HL-60 (cell line): ENCODE results near the gene ERC2.

Experiments
- SPI1 ChIP-seq: IDR thresholded peaks from 2 replicates; pipeline ENCODE4 v1.6.1; 2012; ENCODE audit warnings: low read depth, mild to moderate bottlenecking, borderline replicate concordance
- TF ChIP-seq, protein P1 (sequence below): IDR thresholded peaks from one replicate; pipeline ENCODE4 v1.5.1; 2011; ENCODE audit warnings: low read length, control low read depth, inconsistent platforms; ENCODE audit not compliant: insufficient read depth

DNA sequence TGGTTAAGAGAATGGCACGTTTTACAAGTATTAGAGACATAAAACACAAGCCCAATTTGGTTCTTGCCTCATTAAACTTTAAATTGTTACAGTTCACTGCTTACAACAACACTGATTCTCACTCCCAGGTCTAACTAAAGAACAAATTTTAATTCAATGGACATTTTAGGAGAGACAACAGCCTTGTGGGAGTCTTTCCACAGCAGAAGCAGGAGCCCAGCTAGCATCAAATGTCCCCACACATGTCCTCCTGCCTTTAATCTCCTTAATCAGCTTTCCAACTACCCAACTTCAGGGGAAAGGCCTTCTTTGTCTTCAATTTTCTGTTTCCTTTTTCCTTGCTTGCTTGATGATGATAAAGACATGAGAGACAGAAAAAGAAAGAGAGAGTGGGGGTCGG, 693.4 kb downstream of the ERC2 start:
- TF ChIP-seq, protein P1, sequence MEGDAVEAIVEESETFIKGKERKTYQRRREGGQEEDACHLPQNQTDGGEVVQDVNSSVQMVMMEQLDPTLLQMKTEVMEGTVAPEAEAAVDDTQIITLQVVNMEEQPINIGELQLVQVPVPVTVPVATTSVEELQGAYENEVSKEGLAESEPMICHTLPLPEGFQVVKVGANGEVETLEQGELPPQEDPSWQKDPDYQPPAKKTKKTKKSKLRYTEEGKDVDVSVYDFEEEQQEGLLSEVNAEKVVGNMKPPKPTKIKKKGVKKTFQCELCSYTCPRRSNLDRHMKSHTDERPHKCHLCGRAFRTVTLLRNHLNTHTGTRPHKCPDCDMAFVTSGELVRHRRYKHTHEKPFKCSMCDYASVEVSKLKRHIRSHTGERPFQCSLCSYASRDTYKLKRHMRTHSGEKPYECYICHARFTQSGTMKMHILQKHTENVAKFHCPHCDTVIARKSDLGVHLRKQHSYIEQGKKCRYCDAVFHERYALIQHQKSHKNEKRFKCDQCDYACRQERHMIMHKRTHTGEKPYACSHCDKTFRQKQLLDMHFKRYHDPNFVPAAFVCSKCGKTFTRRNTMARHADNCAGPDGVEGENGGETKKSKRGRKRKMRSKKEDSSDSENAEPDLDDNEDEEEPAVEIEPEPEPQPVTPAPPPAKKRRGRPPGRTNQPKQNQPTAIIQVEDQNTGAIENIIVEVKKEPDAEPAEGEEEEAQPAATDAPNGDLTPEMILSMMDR: no peak
- TF ChIP-seq SPI1: no peak
